ENCODE measurements around the gene CHRNB4.

DNA sequence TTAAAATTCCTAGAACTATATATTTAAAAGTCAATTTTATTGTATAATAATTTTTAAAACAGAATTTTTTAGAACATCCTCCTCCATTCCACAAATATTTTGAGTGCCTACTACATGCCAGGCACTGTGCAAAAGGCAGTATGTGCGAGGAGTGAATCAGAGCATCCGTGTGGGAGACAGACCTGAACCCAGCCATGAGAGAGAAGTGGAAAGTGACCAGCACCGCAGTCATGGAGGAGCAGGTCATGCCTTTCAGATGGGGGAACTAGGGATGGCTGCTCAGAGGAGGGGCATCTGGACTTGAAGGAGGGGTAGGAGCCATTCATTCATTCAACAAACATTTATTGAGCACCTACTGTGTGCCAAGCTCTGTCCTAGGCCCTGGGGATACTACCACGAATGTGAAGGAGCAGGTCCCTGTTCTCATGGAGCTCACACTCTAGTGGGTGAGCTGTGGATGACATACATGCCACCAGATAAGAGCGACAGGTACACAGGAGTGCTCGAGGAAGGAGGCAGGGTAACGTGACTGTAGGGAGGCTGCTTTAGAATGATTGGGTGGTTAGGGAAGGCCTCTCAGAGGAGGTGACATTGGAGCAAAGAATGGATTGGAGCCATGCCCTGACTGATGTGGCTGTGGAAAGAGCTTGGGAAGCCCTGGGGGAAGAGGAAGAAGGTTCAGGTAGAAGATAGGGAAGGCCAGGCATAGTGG, 17.1 kb downstream of the CHRNB4 start:
- TF ChIP-seq, protein P1, sequence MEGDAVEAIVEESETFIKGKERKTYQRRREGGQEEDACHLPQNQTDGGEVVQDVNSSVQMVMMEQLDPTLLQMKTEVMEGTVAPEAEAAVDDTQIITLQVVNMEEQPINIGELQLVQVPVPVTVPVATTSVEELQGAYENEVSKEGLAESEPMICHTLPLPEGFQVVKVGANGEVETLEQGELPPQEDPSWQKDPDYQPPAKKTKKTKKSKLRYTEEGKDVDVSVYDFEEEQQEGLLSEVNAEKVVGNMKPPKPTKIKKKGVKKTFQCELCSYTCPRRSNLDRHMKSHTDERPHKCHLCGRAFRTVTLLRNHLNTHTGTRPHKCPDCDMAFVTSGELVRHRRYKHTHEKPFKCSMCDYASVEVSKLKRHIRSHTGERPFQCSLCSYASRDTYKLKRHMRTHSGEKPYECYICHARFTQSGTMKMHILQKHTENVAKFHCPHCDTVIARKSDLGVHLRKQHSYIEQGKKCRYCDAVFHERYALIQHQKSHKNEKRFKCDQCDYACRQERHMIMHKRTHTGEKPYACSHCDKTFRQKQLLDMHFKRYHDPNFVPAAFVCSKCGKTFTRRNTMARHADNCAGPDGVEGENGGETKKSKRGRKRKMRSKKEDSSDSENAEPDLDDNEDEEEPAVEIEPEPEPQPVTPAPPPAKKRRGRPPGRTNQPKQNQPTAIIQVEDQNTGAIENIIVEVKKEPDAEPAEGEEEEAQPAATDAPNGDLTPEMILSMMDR (conservative IDR thresholded peaks at IDR 0.05): no peak
- TF ChIP-seq EZH2 (IDR thresholded peaks at IDR 0.05; ENCODE audit: low read depth): no peak
